Activated CD4-positive, alpha-beta T cell treated with anti-CD3 and anti-CD28 coated beads, Interleukin-2, amount 50 U/mL, for 1 hour (primary cell): ENCODE data around the gene RPS3A.
"Not testable (repeated sequence)": the region's sequence is repeated elsewhere in the genome, so short reads cannot be mapped to it uniquely, and the experiment has no call there.

ENCODE experiments used
- DNase-seq: peaks from one replicate; pipeline ENCODE4 v3.0.0-alpha.2; 2020

RPS3A gene

DNA sequence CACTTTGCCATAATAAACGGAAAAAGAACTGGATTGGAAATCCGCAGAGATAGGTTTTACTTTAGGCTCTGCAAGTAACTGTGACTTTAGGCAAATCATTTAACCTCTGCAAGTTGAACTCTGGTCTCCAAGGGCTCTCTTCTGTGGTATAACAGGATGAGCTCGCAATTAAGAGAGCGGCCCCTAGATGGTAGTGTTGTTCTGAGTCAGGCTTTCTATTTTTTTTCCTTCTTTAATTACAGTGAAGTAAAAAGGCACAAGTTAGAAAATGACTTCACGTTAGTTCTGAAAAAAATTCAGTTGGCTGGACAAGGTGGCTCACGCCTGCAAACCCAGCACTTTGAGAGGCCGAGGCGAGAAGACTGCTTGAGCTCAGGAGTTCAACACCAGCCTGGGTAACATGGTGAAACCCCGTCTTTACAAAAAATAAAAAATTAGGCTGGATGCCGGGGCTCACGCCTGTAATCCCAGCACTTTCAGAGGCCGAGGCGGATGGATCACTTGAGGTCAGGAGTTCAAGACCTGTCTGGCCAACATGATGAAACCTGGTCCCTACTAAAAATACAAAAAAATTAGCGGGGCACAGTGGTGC lies 18.0 kb downstream of the RPS3A start:
- DNase-seq = peak; percentile 50

DNA sequence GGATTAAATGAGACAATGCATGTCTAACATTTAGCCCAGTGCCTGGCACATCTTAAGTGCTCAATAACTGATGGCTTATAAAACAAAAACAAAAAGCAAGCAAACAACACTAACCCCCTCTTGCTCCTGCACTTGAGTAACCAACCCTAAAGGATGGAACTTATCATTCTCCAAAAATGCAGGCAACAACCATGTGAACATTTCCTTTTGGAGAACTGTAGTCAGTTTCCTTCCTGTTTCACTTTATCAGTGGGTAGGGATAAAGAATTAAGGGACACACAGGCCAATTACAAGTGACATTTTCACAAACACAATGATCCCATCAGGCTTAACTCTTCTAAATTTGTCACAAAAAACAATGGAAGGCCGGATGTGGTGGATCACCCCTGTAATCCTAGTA lies 30.4 kb downstream of the RPS3A start:
- DNase-seq = no peak

DNA sequence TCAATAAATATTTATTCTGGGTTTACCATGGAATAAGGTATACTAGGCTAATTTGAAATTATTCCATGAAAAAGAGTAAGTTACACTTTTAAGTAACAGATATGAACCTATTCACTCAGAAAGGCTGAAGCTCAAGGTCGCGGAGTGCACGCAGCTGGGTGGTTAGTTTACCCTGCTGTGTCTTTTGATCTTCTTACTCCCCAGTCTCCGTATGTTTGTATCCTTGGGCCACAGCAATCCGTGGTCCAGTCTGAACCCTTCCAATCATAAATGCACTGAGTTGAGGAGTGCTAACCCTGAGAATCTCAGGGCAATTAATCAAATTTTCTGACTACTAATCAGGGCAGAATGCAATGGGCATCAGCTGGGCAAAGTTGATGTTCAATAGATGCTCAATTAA lies 33.9 kb downstream of the RPS3A start:
- no peak for DNase-seq

DNA sequence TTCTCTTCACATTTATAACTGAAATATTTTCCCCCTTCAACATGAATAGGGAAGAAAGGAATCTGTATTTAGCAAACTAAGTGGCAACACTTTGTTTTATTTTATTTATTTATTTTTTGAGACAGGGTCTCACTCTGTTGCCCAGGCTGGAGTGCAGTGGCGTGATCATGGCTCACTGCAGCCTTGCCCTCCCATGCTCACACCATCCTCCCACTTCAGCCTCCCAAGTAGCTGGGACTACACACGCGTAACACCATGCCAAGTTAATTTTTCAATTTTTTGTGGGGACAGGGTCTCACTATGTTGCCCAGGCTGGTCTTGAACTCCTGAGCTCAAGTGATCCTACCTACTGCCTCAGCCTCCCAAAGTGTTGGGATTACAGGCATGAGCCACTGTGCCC lies 36.6 kb downstream of the RPS3A start:
- not testable (repeated sequence) for DNase-seq

DNA sequence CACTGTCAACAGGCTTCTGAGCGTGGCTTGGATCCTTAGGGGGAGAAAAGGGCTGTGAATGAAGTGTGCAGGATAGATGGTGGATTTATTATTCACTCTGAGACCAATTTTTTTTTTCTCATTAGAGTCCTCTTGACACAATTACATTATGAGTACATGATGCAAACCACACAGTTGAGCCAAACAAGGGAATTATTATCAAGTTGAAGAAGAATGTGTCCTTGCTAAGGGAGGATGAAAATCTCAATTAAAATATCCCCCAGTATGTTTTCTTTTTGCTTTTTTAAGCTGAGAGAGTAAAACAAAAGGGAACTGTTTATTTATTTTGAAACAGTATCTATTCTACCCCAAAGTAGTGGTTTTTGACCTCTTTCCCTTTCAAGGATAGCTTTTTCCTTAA lies 40.4 kb downstream of the RPS3A start:
- no peak for DNase-seq

DNA sequence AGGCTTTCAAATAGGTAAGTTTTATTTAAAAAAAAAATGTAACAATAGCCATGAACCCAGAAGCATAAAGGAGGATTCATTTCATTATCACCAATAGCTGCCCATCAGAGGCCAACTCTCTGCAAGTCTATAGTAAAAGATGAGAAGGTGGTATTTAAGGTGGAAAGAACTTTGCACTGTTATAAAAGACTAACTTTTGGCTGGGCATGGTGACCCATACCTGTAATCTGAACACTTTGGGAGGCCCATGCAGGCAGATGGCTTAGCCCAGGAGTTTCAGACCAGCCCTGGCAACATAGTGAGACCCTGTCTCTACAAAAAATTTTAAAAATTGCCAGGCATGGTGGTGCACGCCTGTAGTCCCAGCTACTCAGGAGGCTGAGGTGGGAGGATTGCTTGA lies 43.3 kb downstream of the RPS3A start:
- no peak for DNase-seq

DNA sequence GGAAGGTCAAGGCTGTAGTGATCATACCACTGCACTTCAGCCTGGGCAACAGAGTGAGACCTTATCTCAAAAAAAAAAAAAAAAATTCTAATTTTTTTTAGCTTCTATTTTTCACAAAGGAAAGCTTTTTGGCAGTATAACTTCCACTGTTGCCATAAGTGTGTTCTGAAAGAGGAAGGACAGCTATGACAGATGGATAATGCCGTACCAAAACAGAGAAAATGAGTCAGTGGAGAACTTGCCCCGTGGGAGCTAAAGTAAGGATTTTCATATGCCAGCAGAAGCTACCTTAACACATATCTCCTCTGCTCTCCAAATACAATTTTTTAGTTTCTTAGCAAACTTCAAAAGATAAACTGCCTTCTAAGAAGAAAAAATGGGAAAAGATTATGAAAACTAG lies 43.7 kb downstream of the RPS3A start:
- DNase-seq = no peak

DNA sequence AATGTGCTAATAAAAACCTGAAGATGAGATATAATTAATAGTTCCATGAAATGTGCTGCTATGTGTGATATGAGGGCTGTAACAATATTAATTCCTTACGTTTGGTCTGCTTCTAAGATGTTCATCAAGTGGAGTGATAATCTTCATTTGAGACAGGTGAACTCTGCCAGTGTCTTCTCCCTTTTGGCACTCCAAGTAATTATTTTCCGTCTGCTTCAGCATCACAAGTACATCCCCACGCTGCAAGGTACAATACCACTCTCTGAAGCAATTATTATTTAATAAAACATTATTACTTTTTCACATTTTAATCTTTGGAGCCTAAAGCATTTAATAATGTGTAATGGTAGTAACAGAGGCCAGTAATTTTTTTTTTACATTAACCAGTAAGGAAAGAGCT lies 44.4 kb downstream of the RPS3A start:
- no peak for DNase-seq

DNA sequence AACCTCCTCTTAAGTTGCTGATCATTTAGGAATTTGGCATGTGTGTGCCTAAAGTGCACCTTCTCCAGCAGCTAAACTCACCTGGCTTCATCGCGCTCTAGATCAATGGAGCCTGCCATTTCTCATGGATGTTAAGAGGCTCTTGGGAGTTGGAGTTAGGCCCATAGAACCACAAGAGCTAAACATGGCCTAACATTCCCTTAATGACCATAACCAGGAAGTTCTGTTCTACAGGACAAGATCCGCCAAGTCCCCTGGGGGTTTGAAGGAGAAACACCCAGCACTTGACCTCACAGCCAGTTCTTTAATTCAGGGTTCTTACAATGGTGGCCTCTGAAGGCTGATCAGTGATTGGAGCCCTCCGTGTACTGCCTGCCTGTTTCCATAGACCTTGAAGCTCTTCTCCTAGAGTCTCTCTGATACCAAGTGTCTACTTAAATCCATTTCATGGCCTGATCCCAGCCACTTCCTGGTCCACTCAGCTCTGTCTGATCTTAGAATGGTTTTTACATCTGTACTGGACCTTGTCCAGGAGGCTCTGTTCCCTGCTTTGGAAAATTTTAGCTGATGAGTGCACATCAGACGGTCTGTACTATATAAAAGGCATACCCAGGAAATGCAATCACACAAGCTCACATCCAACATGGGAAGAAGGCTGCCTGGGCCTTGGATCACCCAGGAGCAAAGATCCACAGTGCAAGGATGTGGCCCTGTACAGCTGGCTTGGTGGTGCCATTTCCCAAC lies 45.1 kb downstream of the RPS3A start:
- no peak for DNase-seq

DNA sequence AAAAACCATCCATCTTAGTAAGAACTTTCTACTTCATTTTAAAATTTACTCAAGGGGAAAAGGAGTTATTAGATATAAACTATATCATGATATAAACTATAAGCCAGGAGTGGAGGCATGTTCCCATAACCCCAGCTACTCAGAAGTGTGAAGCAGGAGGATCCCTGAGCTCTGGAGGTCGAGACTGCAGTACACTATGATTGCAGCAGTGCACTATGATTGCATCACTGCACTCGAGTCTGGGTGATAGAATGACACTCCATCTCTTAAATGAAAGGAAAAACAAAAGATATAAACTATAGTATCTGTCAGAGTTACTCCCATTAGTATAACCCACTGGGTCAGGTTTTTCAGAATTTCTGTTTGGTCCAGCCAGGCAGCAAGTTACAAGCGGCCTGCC lies 47.6 kb downstream of the RPS3A start:
- DNase-seq = no peak

DNA sequence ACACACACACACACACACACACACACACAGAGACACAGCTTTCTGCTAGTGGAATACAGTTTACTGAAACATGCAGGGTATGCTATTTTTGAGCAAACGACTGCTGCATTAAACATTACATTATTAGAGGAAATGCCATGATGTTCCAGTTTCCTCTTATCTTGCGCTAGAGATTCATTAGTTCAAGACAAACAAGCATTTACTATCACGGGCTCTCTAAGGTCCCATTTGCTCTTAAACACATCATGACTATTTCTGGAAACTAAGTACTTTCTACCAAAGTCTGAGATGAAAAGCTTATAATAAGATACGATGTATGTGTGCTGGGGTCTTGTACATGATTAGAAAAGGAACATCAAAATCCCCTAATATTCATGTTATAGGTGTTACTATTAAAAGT lies 48.8 kb downstream of the RPS3A start:
- DNase-seq = no peak

DNA sequence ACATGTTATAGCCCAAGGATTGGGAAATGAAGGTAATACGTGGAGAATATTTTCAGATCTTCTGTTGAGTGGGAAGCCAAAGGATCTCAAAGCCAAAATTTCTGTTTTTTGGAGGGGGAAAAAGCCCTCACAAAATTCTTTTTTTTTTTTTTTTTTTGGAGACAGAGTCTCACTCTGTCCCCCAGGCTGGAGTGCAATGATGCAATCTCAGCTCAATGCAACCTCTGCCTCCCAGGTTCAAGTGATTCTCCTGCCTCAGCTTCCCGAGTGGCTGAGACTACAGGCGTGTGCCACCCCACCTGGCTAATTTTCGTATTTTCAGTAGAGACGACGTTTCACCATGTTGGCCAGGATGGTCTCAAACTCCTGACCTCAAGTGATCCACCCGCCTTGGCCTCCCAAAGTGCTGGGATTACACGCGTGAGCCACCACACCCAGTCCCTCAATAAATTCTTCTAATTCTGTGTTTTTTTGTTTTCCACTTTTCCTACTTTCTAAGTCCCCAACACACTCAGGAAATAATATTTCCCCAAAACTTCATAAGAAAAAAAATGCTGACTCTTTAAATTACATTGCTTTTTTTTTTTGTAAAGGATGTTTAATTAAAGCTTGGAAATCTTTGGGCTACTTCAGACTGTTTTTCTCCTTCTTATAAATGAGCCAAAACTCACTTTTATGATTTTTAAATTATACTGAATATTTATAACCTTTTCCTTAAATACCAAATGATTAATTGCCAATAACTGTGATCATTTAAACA lies 51.6 kb downstream of the RPS3A start:
- DNase-seq = no peak

DNA sequence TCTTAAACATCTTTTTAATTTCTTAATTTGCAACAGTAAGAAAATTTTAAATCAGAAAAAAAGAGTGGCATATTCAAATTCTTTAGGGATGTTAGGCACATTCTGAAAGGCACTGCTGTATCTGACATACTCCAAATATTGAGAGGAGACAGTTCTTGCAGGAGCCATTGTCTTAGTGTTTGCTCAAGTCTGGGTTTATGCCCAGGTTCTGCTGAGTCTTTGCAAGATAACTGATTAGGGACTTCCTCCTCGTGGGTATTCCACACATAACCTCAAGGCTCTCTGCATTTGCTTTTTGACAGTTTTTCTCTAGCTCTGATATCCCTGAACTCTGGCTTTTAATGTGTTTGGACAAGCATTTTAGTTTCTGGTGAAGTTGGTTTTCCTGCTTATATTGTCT lies 52.6 kb downstream of the RPS3A start:
- no peak for DNase-seq

DNA sequence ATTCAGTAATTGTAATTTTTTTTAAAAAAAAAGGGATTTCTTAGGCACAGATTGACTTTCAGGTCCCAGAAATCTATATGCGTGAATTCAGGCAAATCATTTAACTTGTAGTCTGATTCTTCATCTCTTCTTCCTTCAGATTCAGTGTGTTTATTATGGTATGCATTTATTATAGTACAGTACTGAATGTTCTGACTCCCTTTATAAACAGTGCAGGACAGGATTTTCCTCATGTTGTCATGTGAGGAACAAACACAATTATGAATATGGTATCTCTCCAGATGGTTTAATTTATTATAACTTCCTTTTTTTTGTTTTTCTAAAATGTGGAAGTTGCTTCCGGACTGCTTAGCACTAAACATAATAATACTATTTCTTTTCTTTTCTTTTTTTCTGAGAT lies 54.2 kb downstream of the RPS3A start:
- DNase-seq = no peak
